Transverse colon (tissue), 4 donors: ENCODE data around the gene VTA1.

Source experiments
- CTCF ChIP-seq, 5 experiments: fragments of 200-600 bp in 3 of 5; fragments of 450-650 bp in 2 of 5; sonication (generic) in 3 of 5; IDR thresholded peaks; 1 replicate in 2 of 5; 2 replicates in 3 of 5; pipeline ENCODE4 v1.5.1; 2016 to 2017; ENCODE audit warnings: antibody characterized with exemption in 5 of 5, inconsistent platforms in 3 of 5, mild to moderate bottlenecking in 2 of 5, moderate library complexity in 1 of 5
- EP300 ChIP-seq: sonication (generic); formaldehyde crosslinking; IDR thresholded peaks from one replicate; pipeline ENCODE4 v1.6.1; 2017; ENCODE audit warnings: antibody characterized with exemption, low read depth
- POLR2AphosphoS5 ChIP-seq, 3 donors: sonication (generic); formaldehyde crosslinking; IDR thresholded peaks; one replicate each; pipeline ENCODE4 v1.6.1; 2016; ENCODE audit warnings: antibody characterized with exemption in 3 of 3

DNA sequence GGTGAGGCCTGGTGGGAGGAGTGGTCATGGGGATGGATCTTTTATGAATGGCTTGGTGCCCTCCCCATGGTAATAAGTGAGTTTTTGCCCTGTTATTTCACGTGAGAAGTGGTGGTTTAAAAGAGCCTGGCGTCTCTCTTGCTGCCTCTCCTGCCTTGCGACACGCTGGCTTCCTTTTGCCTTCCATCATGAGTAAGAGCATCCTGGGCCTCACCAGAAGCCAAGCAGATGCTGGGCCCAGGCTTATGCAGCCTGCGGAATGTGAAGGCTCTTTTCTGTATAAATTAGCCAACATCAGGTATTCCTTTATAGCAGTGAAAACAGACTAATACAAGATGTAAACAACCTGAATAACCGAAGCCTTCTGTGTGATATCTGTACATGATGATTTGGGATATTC is 27.6 kb downstream of the VTA1 start:
- TF ChIP-seq CTCF (IDR thresholded peaks at IDR 0.05) (no peak), EP300 (no peak), POLR2AphosphoS5 (IDR thresholded peaks at IDR 0.05) (no peak)
